ENCODE data around the gene ZNF507. TPM values are rescaled to one million over a fixed set of nuclear protein-coding genes. Genes with fewer than 3 reads are reported as not detected.

Gene ZNF507
- total RNA-seq, 4 donors from 2014 or later, result 20.3 to 30.0 (median 22.5) TPM

GRCh38 chr19:32405431-32406160 lies 60.2 kb downstream of the ZNF507 start, which contains the start of gene DPY19L3:
DPY19L3 (plus strand) TSS chr19:32405770; CDS start chr19:32408254, 2,484 bp downstream.
- Histone ChIP-seq H3K4me1 (peaks cover 10 to 19% (median 15%) of the 10 kb centered on the region in 4 donors), H3K36me3 (peaks cover 0 to 10% (median 0%) of the 10 kb centered on the region in 4 donors), H3K4me3 (peak within 1 kb of the TSS; percentile 94 to 98 (median 96)), H3K27ac (peak within 1 kb of the TSS; percentile 97 to 99 (median 98)), H3K9me3 (no peaks in the 10 kb centered on the region), H3K27me3 (no peaks in the 10 kb centered on the region)
- DNase-seq, result peak; percentile 96
- TF ChIP-seq POLR2A (IDR thresholded peaks at IDR 0.05) (peak; percentile 94), POLR2AphosphoS5 (IDR thresholded peaks at IDR 0.05) (peak; percentile 95 to 98 (median 97)), EP300 (IDR thresholded peaks at IDR 0.05; ENCODE audit: low read depth) (no peak)
- intact Hi-C loops (cut with DNase I; ENCODE audit: low total_unique reads) (loop anchor here (5.0 kb wide), 1 partner anchor 58 kb away; the partner anchor contains the start of gene ZNF507), in situ Hi-C loops (cut with MboI; ENCODE audit: low pct_ligation_motif_present in 1 of 4, low pct_unique_long_range_greater_than_20kb in 1 of 4, low sequenced_read_pairs in 3 of 4) (loop anchor here in 1 of 4 donors (10.0 kb wide), 1 partner anchor 61 kb away; the partner anchor contains the start of gene ZNF507)
- 0% methylated on average over 45 of the region's 104 CpGs; no CpG with 5 or more reads in 1 of the 2 donors for WGBS, 2 donors (ENCODE audit: low coverage in 1 of 2)

- Histone ChIP-seq H3K27me3 (no peaks in the 10 kb centered on the region), H3K9me3 (no peaks in the 10 kb centered on the region), H3K4me1 (peaks cover 10 to 19% (median 15%) of the 10 kb centered on the region in 4 donors), H3K27ac (peak overlapping the region; percentile 97 to 99 (median 98)), H3K4me3 (peak overlapping the region; percentile 94 to 98 (median 96)), H3K36me3 (peaks cover 0 to 16% (median 2%) of the 10 kb centered on the region in 4 donors)
- no peak for DNase-seq
- in situ Hi-C loops (cut with MboI; ENCODE audit: low pct_ligation_motif_present in 1 of 4, low pct_unique_long_range_greater_than_20kb in 1 of 4, low sequenced_read_pairs in 3 of 4) (loop anchor here in 1 of 4 donors (10.0 kb wide), 1 partner anchor 62 kb away; the partner anchor contains the start of gene ZNF507), intact Hi-C loops (cut with DNase I; ENCODE audit: low total_unique reads) (loop anchor here (5.0 kb wide), 1 partner anchor 59 kb away; the partner anchor contains the start of gene ZNF507)
- TF ChIP-seq EP300 (IDR thresholded peaks at IDR 0.05; ENCODE audit: low read depth) (no peak), CTCF (IDR thresholded peaks at IDR 0.05) (peak in 2 of 5 experiments; percentile 9 to 30)
- 23% methylated on average over 16 of the region's 33 CpGs; no CpG with 5 or more reads in 1 of the 2 donors for WGBS, 2 donors (ENCODE audit: low coverage in 1 of 2)
These were observed 61.0 kb downstream of the ZNF507 start for GRCh38 chr19:32406161-32407003.

- intact Hi-C loops (cut with DNase I; ENCODE audit: low total_unique reads), result loop anchor here (5.0 kb wide), 1 partner anchor 60 kb away; the partner anchor contains the start of gene ZNF507
- H3K27ac ChIP-seq, result peak overlapping the region in 3 of 4 donors; percentile 97 to 99 (median 98)
These were observed 61.9 kb downstream of the ZNF507 start for GRCh38 chr19:32407004-32407992.

More at GRCh38 chr19:32407004-32407992, 61.9 kb downstream of the ZNF507 start:
- H3K4me1 ChIP-seq, result peaks cover 10 to 19% (median 15%) of the 10 kb centered on the region in 4 donors
- in situ Hi-C loops (cut with MboI; ENCODE audit: low pct_ligation_motif_present in 1 of 4, low pct_unique_long_range_greater_than_20kb in 1 of 4, low sequenced_read_pairs in 3 of 4), result loop anchor here in 1 of 4 donors (10.0 kb wide), 1 partner anchor 62 kb away; the partner anchor contains the start of gene ZNF507
- H3K27me3 ChIP-seq, result no peaks in the 10 kb centered on the region
- peaks cover 0 to 25% (median 4%) of the 10 kb centered on the region in 4 donors for H3K36me3 ChIP-seq
- peak; percentile 12 for DNase-seq
- TF ChIP-seq EP300 (IDR thresholded peaks at IDR 0.05; ENCODE audit: low read depth), result no peak
- TF ChIP-seq POLR2A (IDR thresholded peaks at IDR 0.05), result no peak
- no peak for TF ChIP-seq CTCF (IDR thresholded peaks at IDR 0.05)
- TF ChIP-seq POLR2AphosphoS5 (IDR thresholded peaks at IDR 0.05), result no peak
- no peak overlapping the region for H3K4me3 ChIP-seq
- H3K9me3 ChIP-seq, result no peaks in the 10 kb centered on the region
- 77 to 82% methylated on average over 12 to 19 of the region's 19 CpGs for WGBS, 2 donors (ENCODE audit: low coverage in 1 of 2)

Data from transverse colon (tissue), 4 donors.